ENCODE measurements around the gene BCL2L14. TPM values are rescaled to one million over a fixed set of nuclear protein-coding genes. Genes with fewer than 3 reads are reported as not detected.

BCL2L14 gene
- total and polyA plus RNA-seq, 2 donors (not counting 1 experiment from before 2014, with no cell fraction given): 0.04 TPM; not detected in 1

- intact Hi-C loops (cut with micrococcal nuclease): no loop called here
- Mint-ChIP-seq H3K4me1 (no peaks in the 10 kb centered on the region), H3K9me3 (ENCODE audit: insufficient read depth) (no peaks in the 10 kb centered on the region), H3K27ac (no peak overlapping the region), H3K4me3 (no peak overlapping the region), H3K27me3 (no peaks in the 10 kb centered on the region)
- H3K4me1 ChIP-seq (ENCODE audit: control insufficient read depth in 2 of 2, insufficient read depth in 2 of 2, low read length in 2 of 2): no peaks in the 10 kb centered on the region
- no peaks in the 10 kb centered on the region for H3K36me3 ChIP-seq (replicated peaks in 1 of 2; ENCODE audit: control extremely low read depth in 1 of 2, control insufficient read depth in 1 of 2, extremely low read depth in 1 of 2, insufficient read depth in 2 of 2, low read length in 1 of 2)
- no peak overlapping the region for H3K9ac ChIP-seq (ENCODE audit: low read length)
- no peak overlapping the region for H2AFZ ChIP-seq (ENCODE audit: insufficient read depth, low read depth, low read length, poor library complexity, severe bottlenecking)
- H3K79me2 ChIP-seq (ENCODE audit: control insufficient read depth, insufficient read depth, low read length): no peaks in the 10 kb centered on the region
- ATAC-seq (ENCODE audit: low read depth) (no peak), DNase-seq (no peak)
- WGBS (ENCODE audit: insufficient coverage): 95% methylated on average over 3 of the region's 3 CpGs
- no peaks in the 10 kb centered on the region for H3K9me3 ChIP-seq (ENCODE audit: control extremely low read depth in 1 of 3, control insufficient read depth in 2 of 3, insufficient read depth in 1 of 3, low read length in 2 of 3)
- H3K4me2 ChIP-seq (replicated peaks; ENCODE audit: low read depth, low read length, poor library complexity, severe bottlenecking): no peak overlapping the region
- TF ChIP-seq EZH2 (IDR thresholded peaks at IDR 0.05; ENCODE audit: borderline replicate concordance, insufficient read depth, low read depth, low read length, poor library complexity, severe bottlenecking): no peak
- no peak for TF ChIP-seq CTCF (IDR thresholded peaks at IDR 0.05)
- CTCF ChIA-PET: interaction anchor here (0.8 kb wide), 1 partner anchor 46 kb away, joined by 3 read pairs; no protein-coding TSS in a partner anchor
- POLR2A ChIA-PET: no interaction called here
- no peak overlapping the region for H3K4me3 ChIP-seq (ENCODE audit: control extremely low read depth in 1 of 5, extremely low read depth in 1 of 5, insufficient read depth in 1 of 5, low read depth in 2 of 5, low read length in 4 of 5)
- H4K20me1 ChIP-seq (ENCODE audit: control insufficient read depth, insufficient read depth, low read length, poor library complexity, severe bottlenecking): no peaks in the 10 kb centered on the region
- H3K27me3 ChIP-seq (replicated peaks in 1 of 4; ENCODE audit: control extremely low read depth in 1 of 4, control insufficient read depth in 3 of 4, insufficient read depth in 4 of 4, low read length in 3 of 4): peaks cover 0 to 3% (median 0%) of the 10 kb centered on the region in 4 experiments
- no peak overlapping the region for H3K27ac ChIP-seq (ENCODE audit: low read length in 2 of 2)
Measured at GRCh38 chr12:12081836-12082497, 11.2 kb downstream of the BCL2L14 start.

- Histone ChIP-seq H2AFZ (ENCODE audit: insufficient read depth, low read depth, low read length, poor library complexity, severe bottlenecking) (no peak overlapping the region), H3K4me3 (ENCODE audit: control extremely low read depth in 1 of 5, extremely low read depth in 1 of 5, insufficient read depth in 1 of 5, low read depth in 2 of 5, low read length in 4 of 5) (no peak overlapping the region), H3K4me1 (ENCODE audit: control insufficient read depth in 2 of 2, insufficient read depth in 2 of 2, low read length in 2 of 2) (no peaks in the 10 kb centered on the region), H4K20me1 (ENCODE audit: control insufficient read depth, insufficient read depth, low read length, poor library complexity, severe bottlenecking) (no peaks in the 10 kb centered on the region), H3K36me3 (replicated peaks in 1 of 2; ENCODE audit: control extremely low read depth in 1 of 2, control insufficient read depth in 1 of 2, extremely low read depth in 1 of 2, insufficient read depth in 2 of 2, low read length in 1 of 2) (no peaks in the 10 kb centered on the region), H3K9me3 (ENCODE audit: control extremely low read depth in 1 of 3, control insufficient read depth in 2 of 3, insufficient read depth in 1 of 3, low read length in 2 of 3) (no peaks in the 10 kb centered on the region), H3K27me3 (replicated peaks in 1 of 4; ENCODE audit: control extremely low read depth in 1 of 4, control insufficient read depth in 3 of 4, insufficient read depth in 4 of 4, low read length in 3 of 4) (peaks cover 0 to 5% (median 0%) of the 10 kb centered on the region in 4 experiments), H3K9ac (ENCODE audit: low read length) (no peak overlapping the region), H3K4me2 (replicated peaks; ENCODE audit: low read depth, low read length, poor library complexity, severe bottlenecking) (no peak overlapping the region), H3K27ac (ENCODE audit: low read length in 2 of 2) (no peak overlapping the region), H3K79me2 (ENCODE audit: control insufficient read depth, insufficient read depth, low read length) (no peaks in the 10 kb centered on the region)
- Mint-ChIP-seq H3K27me3 (peaks cover 10% of the 10 kb centered on the region), H3K27ac (no peak overlapping the region), H3K4me3 (no peak overlapping the region), H3K4me1 (no peaks in the 10 kb centered on the region), H3K9me3 (ENCODE audit: insufficient read depth) (no peaks in the 10 kb centered on the region)
- 100% methylated on average over 1 of the region's 8 CpGs for WGBS (ENCODE audit: insufficient coverage)
- DNase-seq: no peak
- ChIA-PET POLR2A (no interaction called here), CTCF (interaction anchor here (1.1 kb wide), 1 partner anchor 170 kb away, joined by 3 read pairs; no protein-coding TSS in a partner anchor)
- TF ChIP-seq EZH2 (IDR thresholded peaks at IDR 0.05; ENCODE audit: borderline replicate concordance, insufficient read depth, low read depth, low read length, poor library complexity, severe bottlenecking) (no peak), CTCF (IDR thresholded peaks at IDR 0.05) (no peak)
- intact Hi-C loops (cut with micrococcal nuclease): no loop called here
- no peak for ATAC-seq (ENCODE audit: low read depth)
Measured at GRCh38 chr12:12083688-12084087, 12.9 kb downstream of the BCL2L14 start.

Data from B cell (primary cell).